RPMI7951 (cell line): ENCODE results near the gene KIF1B. TPM values are rescaled to one million over a fixed set of nuclear protein-coding genes. Genes with fewer than 3 reads are reported as not detected.
"Not testable (repeated sequence)": the region's sequence is repeated elsewhere in the genome, so short reads cannot be mapped to it uniquely, and the experiment has no call there.

Experiments used
- DNase-seq: peaks from one replicate; pipeline ENCODE4 v3.0.0-alpha.2; 2012; ENCODE audit warnings: low read depth
- total RNA-seq: library from RNA; depleted of rRNA; stranded (reverse); fragments of >200 nt; shearing (Covaris generic); gene quantifications from 2 replicates; pipeline ENCODE4 v1.2.3, GENCODE V29; 2014

KIF1B gene
- total RNA-seq, 1 experiment from 2014 or later: 11.9 TPM

GRCh38 chr1:10384219-10384618, 173.8 kb downstream of the KIF1B start:
- DNase-seq: no peak

GRCh38 chr1:10386761-10387676, 176.6 kb downstream of the KIF1B start:
- DNase-seq: no peak

- peak; percentile 64 for DNase-seq
These were observed 177.5 kb downstream of the KIF1B start for GRCh38 chr1:10387677-10388386.

- no peak for DNase-seq
These were observed 178.0 kb downstream of the KIF1B start for GRCh38 chr1:10388387-10388715.

GRCh38 chr1:10389271-10389973, 179.1 kb downstream of the KIF1B start:
- no peak for DNase-seq

- no peak for DNase-seq
These were observed 186.5 kb downstream of the KIF1B start for GRCh38 chr1:10396870-10397269.

GRCh38 chr1:10398278-10398733, 187.9 kb downstream of the KIF1B start:
- DNase-seq: no peak

- peak; percentile 98 for DNase-seq
These were observed 188.5 kb downstream of the KIF1B start, which contains the start of gene PGD for GRCh38 chr1:10398734-10399443. TSS of gene PGD (plus strand) at chr1:10399064. CDS start at chr1:10399118, 54 bp downstream.

GRCh38 chr1:10399444-10399941, 189.1 kb downstream of the KIF1B start:
- DNase-seq: peak; percentile 53

- DNase-seq: no peak
These were observed 189.6 kb downstream of the KIF1B start for GRCh38 chr1:10400013-10400412.

GRCh38 chr1:10401281-10401680, 190.9 kb downstream of the KIF1B start:
- DNase-seq: no peak

GRCh38 chr1:10402729-10403274, 192.4 kb downstream of the KIF1B start:
- peak; percentile 15 for DNase-seq

- no peak for DNase-seq
These were observed 196.8 kb downstream of the KIF1B start for GRCh38 chr1:10407201-10407600.

GRCh38 chr1:10415211-10415930, 205.0 kb downstream of the KIF1B start:
- DNase-seq: peak; percentile 17

GRCh38 chr1:10415967-10416366, 205.6 kb downstream of the KIF1B start:
- DNase-seq: not testable (repeated sequence)

- DNase-seq: not testable (repeated sequence)
These were observed 208.4 kb downstream of the KIF1B start for GRCh38 chr1:10418741-10419140.

GRCh38 chr1:10419351-10419750, 209.0 kb downstream of the KIF1B start:
- DNase-seq: no peak

- no peak for DNase-seq
These were observed 211.3 kb downstream of the KIF1B start for GRCh38 chr1:10421637-10422036.

GRCh38 chr1:10424034-10424433, 213.7 kb downstream of the KIF1B start:
- peak; percentile 54 for DNase-seq

GRCh38 chr1:10424651-10425050, 214.3 kb downstream of the KIF1B start:
- DNase-seq: no peak
